ENCODE results near the gene ATP8B1.

DNA sequence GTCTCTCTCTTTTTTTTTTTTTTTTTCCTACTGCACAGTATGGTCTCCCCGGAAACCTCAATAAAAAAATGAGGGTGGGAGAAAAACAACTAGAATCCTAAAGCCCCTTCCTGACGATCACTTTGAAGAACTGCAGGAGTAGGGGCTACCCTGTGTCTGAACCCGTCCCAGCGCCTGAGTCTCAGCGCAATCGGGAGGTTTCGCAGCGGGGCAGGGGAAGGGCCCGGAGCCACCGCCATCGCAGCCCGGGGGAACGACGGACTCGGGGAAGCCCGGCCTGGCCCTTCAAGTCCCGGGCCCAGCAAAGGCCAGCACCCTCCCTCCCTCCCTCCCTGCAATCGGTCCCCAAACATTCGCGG, 181.9 kb downstream of the ATP8B1 start:
- no peak for TF ChIP-seq FOXM1 (IDR thresholded peaks at IDR 0.05; ENCODE audit: borderline replicate concordance, low read depth)
- no peak for TF ChIP-seq TEAD4 (IDR thresholded peaks at IDR 0.05)

All from Ishikawa (cell line).